GM21528 (cell line): ENCODE measurements around the gene GUK1.
"Not testable (repeated sequence)": the region's sequence is repeated elsewhere in the genome, so short reads cannot be mapped to it uniquely, and the experiment has no call there.

Experiments
- ATAC-seq: cut with Tn5 transposase; IDR thresholded peaks from one replicate; pipeline ENCODE4 v1.9.1; 2021; ENCODE audit warnings: mild to moderate bottlenecking, moderate library complexity; ENCODE audit not compliant: unreplicated experiment, low FRiP score

Gene GUK1

DNA sequence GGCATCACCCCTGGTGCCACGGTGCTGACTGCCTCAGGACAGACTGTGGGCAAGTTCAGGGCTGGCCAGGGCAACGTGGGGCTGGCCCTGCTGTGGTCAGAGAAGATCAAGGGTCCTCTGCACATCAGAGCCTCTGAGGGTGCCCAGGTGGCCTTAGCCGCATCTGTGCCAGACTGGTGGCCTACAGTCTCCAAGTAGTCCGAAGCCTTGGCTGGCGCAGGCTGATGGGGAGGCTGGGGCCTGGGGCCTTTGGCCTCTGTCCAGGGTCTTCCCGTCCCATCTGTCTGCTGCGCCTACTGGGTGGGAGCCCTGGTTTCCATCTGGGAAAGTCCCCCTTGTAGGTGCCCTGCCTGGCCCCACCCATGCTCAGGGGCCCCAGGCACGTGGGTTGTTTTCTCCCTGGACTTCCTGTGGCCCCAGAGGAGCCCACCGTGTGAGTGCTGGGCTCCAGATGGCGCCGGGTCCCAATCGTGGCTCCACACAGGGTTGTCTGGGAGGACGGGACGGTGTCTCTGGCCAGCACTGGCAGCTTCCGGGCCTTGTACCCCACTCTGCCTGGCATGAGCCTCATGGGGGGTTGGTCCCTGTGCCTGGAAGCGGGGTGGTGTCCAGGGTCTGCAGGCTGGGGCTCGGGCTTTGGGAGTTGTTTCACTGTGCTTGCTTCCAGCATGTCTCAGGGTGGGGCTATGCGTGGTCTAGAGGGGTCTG, 35.4 kb downstream of the GUK1 start:
- no peak for ATAC-seq

DNA sequence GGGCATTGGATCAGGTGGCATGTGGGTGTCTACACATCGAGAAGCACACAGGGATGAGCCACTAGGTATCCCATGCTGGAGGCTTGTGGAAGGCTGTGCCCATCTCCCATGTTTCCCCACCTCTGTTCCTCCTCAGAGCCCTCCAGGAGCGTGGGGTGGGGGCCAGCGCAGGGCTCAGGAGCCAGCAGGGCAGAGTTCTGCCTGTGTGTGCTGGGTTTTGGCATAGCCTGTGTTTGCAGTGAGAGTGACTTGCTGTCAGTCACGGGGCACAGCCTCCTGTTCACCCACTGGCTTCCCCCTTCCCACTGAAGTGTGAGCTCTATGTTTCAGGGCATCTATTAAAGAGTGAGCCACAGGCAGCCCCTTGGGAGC, 35.9 kb downstream of the GUK1 start:
- ATAC-seq: no peak

DNA sequence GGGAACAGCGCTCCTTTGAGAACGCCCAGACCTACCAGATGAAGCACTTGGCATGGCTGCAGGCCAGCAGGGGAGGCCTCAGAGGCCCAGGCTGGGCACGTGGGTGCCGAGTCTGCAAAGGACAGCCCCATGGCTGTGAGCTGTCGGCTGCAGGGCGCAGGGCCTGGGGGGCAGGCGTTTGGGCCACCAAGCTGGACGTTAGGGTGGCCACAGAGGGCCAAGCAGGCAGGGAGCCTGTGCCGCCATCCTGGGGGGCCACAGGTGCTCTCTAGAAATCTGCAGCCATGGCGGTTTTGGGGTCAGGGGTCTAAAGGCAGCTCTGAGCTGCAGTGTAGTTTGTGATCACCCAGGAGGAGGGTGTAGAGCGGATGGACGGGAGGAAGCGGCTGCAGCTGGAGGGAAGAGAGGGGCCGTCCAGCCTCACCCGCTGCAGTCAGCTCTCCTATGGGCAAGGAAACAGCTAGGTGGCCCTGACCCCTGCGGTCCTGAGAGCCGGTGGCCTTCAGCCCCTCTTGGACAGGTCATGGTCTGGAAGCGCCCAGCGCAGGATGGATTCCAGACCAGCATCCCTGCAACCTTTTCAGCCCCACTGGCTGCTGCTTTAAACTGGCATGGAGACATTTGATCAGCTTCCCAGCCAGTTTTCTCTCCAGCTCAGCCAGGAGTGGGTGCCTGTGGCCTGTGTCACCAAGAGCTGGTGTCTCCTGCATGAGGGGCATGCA, 36.5 kb downstream of the GUK1 start:
- ATAC-seq: no peak

DNA sequence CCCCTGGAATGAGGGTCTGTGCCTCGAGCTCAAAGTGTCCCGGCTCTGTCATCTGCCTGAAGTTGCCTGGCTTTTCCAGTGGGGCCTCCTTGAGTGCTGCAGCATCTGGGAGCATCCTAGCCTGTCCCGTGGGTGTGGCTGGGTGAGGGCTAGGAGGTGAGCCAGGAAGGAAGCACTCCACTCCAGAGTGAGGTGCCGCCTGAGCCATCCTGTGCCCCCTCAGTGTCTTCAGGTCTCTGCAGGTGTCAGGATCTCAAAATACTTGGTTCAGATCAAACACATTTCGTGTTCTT, 37.0 kb downstream of the GUK1 start:
- ATAC-seq: no peak

DNA sequence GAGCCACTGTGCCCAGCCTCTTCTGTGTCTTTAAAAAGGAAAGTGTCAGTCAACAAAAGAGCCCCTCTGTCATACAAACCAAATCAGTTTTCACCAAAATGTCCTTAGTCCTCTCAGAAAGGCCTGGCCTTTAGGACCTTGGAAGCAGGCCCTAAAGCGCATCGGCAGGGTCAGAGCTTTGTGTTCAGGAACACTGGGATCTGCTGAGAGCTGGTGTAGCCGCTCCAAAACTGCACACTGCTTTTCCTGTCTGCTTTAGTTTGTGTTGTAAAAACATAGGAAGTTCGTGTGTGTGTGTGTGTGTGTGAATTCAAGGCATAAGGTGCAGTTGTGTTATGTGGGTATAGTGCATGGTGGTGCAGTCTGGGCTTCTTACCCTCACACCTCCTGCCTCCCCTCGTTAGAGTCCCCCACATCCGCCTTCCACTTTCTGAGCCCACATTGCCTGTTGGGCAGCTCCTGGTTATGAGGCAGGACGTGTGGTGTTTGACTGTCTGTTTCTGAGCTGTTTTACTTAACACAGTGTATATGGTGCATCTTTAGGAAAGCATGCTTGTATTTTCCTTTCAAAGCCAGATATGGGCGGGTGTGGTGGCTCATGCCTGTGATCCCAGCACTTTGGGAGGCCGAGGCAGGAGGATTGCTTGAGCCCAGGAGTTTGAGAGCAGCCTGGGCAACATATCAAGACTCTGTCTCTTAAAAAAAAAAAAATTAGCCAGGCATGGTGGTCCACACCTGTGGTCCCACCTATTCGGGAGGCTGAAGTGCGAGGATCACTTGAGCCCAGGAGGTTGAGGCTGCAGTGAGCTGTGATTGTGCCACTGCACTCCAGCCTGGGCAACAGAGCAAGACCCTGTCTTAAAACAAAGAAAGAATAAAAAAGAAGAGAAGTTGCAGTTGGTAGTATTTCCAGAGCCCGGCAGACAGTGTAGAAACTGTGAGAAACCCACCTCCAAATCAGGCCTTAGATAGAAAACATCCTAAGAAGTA, 37.9 kb downstream of the GUK1 start:
- no peak for ATAC-seq

- ATAC-seq: no peak
Measured at GRCh38 chr1:228178737-228179684, 38.9 kb downstream of the GUK1 start.

DNA sequence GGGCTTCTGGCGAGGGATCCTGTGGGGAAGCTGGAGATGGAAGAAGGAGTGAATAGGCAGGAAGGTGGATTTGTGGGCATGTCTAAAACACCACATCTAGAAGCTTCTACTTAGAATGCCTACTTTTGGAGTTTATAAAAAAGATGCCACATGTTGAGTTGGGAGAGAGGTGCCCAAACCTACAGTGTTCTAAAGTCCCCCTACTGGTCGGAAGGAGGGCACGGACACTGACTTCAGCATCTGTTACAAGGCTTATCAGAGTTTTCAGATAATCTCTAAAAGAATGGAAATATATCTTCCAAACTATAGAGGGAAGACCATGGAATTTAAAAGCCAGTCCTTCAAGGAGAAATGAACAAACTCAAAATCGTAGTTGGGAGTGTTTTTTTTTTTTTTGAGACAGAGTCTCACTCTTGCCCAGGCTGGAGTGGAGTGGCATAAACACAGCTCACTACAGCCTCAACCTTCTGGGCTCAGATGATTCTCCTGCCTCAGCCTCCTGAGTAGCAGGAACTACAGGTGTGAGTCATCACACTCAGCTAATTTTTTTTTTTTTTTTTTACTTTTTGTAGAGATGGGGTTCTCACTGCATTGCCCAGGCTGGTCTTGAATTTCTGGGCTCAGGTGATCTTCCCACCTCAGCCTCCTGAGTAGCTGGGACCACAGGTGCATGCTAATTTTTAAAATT, 40.3 kb downstream of the GUK1 start:
- ATAC-seq: no peak

- no peak for ATAC-seq
Measured at GRCh38 chr1:228180959-228181644, 41.0 kb downstream of the GUK1 start.

DNA sequence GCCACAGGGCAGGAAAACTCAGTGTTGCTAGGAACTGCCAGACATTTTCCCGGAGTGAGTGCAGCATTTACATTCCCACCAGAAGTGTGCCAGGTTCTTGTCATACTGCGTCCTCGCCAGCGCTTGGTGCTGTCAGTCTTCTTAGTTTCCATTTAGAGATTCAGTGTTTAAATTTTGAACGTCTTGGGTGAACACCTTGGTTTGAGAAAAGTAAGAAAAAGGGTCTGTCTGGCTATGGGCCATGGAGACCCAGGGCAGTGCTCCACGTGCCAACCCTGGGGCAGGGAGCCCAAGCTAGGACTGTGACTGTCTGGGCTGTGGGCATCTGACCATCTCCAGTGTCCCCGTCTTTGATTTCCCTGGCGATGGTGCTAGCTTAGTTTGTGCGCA, 41.6 kb downstream of the GUK1 start:
- no peak for ATAC-seq

- ATAC-seq: no peak
Measured at GRCh38 chr1:228182296-228183030, 42.4 kb downstream of the GUK1 start.

- no peak for ATAC-seq
Measured at GRCh38 chr1:228184152-228184551, 44.1 kb downstream of the GUK1 start.

DNA sequence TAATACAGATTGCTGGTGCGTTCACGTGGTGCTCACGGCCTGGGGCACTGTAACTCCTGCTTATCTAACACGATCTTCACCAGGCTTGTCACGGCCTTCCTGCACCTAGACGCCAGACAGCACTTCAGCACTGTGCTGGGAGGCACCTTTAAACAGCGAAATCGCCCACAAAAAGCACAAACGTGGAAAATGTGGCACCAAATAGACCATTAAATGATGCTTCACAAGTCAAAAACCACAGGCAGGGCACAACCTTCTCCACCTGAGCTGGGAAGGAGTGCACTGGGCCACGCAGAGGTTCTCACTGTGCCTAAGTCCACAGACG, 45.5 kb downstream of the GUK1 start:
- no peak for ATAC-seq

DNA sequence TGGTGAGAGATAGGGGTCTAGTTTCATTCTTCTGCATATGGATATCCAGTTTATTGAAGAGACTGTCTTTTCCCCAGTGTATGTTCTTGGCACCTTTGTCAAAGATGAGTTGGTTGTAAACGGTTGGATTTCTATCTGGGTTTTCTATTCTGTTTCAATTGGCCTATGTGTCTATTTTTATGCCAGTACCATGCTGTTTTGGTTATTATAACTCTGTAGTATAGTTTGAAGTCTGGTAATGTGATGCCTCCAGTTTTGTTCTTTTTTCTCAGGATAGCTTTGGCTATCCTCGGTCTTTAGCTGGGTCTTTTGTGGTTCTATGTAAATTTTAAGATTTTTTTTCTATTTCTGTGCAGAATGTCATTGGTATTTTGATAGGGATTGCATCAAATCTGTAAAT, 48.2 kb downstream of the GUK1 start:
- not testable (repeated sequence) for ATAC-seq

- ATAC-seq: no peak
Measured at GRCh38 chr1:228190182-228190581, 50.1 kb downstream of the GUK1 start.

DNA sequence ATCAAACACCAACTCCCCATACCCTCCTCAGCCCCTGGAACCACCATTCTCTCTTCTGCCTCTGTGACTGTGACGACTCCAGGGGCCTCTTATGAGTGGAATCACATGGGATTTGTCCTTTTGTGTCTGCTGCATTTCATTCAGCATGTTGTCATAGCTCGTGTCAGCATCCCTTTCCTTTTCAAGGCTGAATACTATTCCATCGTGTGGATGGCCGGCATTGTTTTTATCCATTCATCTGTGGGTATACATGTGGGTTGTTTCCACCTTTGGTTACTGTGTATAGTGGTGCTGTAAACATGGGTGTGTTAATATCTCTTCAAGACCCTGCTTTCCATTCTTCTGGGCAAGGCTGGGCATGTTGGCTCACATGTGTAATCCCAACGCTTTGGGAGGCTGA, 50.7 kb downstream of the GUK1 start:
- ATAC-seq: no peak

DNA sequence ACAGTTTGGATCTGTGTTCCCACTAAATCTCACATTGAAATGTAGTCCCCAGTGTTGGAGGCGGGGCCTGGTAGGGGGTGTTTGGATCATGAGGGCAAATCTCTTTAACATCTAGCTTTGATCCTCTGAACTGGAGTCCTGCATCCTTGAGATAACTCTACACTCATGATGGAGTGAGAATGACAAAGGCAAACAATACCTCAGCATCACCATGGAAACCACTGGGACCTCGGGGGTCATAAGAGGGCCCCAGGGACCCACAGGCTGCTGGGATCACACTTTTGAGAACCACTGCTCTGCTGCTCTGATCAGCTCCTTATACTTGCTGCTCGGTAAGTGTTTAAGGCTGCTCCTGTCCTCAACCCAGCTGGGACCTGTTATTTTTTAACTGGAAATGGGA, 54.4 kb downstream of the GUK1 start:
- ATAC-seq: no peak

DNA sequence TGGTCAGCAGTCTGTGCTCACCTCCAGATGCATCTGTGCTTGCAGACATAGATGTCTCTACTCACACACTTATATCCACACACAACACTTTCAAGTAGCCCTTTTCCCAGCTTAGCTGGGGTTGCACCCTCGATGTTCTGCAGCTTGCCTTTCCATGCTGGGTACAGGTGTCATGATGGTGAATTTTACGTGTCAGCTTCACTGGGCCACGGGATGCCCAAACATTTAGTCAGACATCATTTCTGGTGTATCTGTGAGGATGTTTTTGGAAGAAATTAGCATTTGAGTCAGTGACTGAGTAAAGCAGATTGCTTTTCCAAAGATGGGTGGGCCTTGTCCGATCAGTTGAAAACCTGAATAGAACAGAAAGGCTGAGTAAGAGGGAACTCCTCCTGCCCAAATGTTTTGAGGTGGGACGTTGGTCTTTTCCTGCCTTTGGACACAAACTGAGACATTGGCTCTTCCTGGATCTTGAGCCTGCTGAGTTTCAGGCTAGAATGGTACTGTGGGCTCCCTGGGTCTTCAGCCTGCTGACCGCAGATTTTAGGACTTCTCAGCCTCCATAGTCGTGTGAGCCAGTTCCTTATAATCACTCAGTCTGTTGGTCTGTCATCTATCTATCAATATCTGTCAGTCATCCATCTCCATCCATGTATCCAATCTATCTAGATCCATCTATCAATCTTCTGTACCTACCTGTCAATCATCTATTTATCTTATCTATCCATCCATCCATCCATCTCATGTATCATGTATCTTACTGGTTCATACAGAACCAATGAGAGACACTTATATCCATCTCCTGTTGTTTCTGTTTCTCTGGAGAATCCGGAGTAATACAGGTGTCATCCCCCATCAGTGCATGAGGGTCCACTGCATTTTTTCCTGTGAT, 55.1 kb downstream of the GUK1 start:
- no peak for ATAC-seq
